CD14-positive monocyte (primary cell): ENCODE measurements around the gene KRTAP12-4. TPM values are rescaled to one million over a fixed set of nuclear protein-coding genes. Genes with fewer than 3 reads are reported as not detected.

ENCODE experiments used
- DNase-seq, 3 donors: peaks; one replicate each; pipeline ENCODE4 v3.0.0-alpha.2; 2011 to 2022
- H2AFZ ChIP-seq: 2 replicates; pipeline ENCODE4 v1.6.0; 2012; ENCODE audit warnings: mild to moderate bottlenecking, low read depth, low read length, inconsistent platforms; ENCODE audit not compliant: insufficient read depth, poor library complexity, severe bottlenecking
- H3K27ac ChIP-seq, 2 donors: 1 replicate in 1 of 2; 2 replicates in 1 of 2; pipeline ENCODE4 v1.5.1; 2012 to 2013; ENCODE audit warnings: low read length in 2 of 2, control low read depth in 1 of 2, inconsistent platforms in 1 of 2, low read depth in 1 of 2, mild to moderate bottlenecking in 1 of 2
- H3K27me3 ChIP-seq, 2 donors: one replicate each; pipeline versions ENCODE4 v1.6.0 to v1.6.1; 2011 to 2013; ENCODE audit warnings: low read length in 2 of 2; ENCODE audit not compliant: control insufficient read depth in 2 of 2, insufficient read depth in 2 of 2
- H3K36me3 ChIP-seq, 2 donors: replicated peaks in 1 of 2; 1 replicate in 1 of 2; 2 replicates in 1 of 2; pipeline versions ENCODE4 v1.5.1 to v1.6.1; 2012 to 2013; ENCODE audit warnings: low read length in 2 of 2, control low read depth in 1 of 2, inconsistent platforms in 1 of 2, mild to moderate bottlenecking in 1 of 2; ENCODE audit not compliant: insufficient read depth in 2 of 2, control insufficient read depth in 1 of 2
- H3K4me1 ChIP-seq, 2 donors: 1 replicate in 1 of 2; 2 replicates in 1 of 2; pipeline versions ENCODE4 v1.5.1 to v1.6.1; 2012 to 2013; ENCODE audit warnings: low read length in 2 of 2, control low read depth in 1 of 2, inconsistent platforms in 1 of 2, mild to moderate bottlenecking in 1 of 2, moderate library complexity in 1 of 2; ENCODE audit not compliant: insufficient read depth in 2 of 2, control insufficient read depth in 1 of 2
- H3K4me2 ChIP-seq: replicated peaks from 2 replicates; pipeline ENCODE3; 2012; ENCODE audit warnings: low read length, moderate library complexity, mild to moderate bottlenecking; ENCODE audit not compliant: poor library complexity, severe bottlenecking; ENCODE audit errors: extremely low read depth
- H3K4me3 ChIP-seq, 3 experiments: fragments of 200-600 bp in 1 of 3; sonication (generic) in 1 of 3; replicated peaks in 1 of 3; 1 replicate in 2 of 3; 2 replicates in 1 of 3; pipeline ENCODE4 v1.5.1; 2011 to 2013; ENCODE audit warnings: low read length in 3 of 3, mild to moderate bottlenecking in 3 of 3, control low read depth in 2 of 3, low read depth in 2 of 3, inconsistent platforms in 1 of 3, moderate library complexity in 1 of 3
- H3K79me2 ChIP-seq: 2 replicates; pipeline ENCODE4 v1.6.0; 2012; ENCODE audit warnings: mild to moderate bottlenecking, control low read depth, inconsistent platforms, low read length, moderate library complexity; ENCODE audit not compliant: insufficient read depth
- H3K9ac ChIP-seq: 2 replicates; pipeline ENCODE4 v1.6.0; 2017; ENCODE audit warnings: low read length, mild to moderate bottlenecking; ENCODE audit not compliant: insufficient read depth, poor library complexity, severe bottlenecking
- H3K9me3 ChIP-seq, 2 donors: replicated peaks in 1 of 2; 1 replicate in 1 of 2; 2 replicates in 1 of 2; pipeline versions ENCODE4 v1.5.1 to v1.6.1; 2012 to 2013; ENCODE audit warnings: low read length in 2 of 2, control low read depth in 1 of 2; ENCODE audit not compliant: control insufficient read depth in 1 of 2, insufficient read depth in 1 of 2
- H4K20me1 ChIP-seq: 2 replicates; pipeline ENCODE4 v1.6.0; 2012; ENCODE audit warnings: mild to moderate bottlenecking, low read length, control low read depth, moderate library complexity; ENCODE audit not compliant: insufficient read depth
- H3K27ac Mint-ChIP-seq, 7 donors: one replicate each; pipeline ENCODE4 v1.8.0; 2020; ENCODE audit warnings: mild to moderate bottlenecking in 7 of 7, mixed read lengths in 7 of 7, moderate library complexity in 6 of 7, inconsistent platforms in 2 of 7
- H3K27me3 Mint-ChIP-seq, 3 donors: one replicate each; pipeline ENCODE4 v1.8.0; 2021 to 2022; ENCODE audit warnings: low read depth in 3 of 3, mild to moderate bottlenecking in 3 of 3, mixed read lengths in 3 of 3, moderate library complexity in 3 of 3, inconsistent platforms in 1 of 3
- H3K36me3 Mint-ChIP-seq, 2 donors: one replicate each; pipeline ENCODE4 v1.8.0; 2020; ENCODE audit warnings: mixed read lengths in 2 of 2, inconsistent platforms in 1 of 2, mild to moderate bottlenecking in 1 of 2
- H3K4me1 Mint-ChIP-seq: one replicate; pipeline ENCODE4 v1.8.0; 2020; ENCODE audit warnings: mild to moderate bottlenecking, mixed read lengths
- H3K4me3 Mint-ChIP-seq, 2 donors: one replicate each; pipeline ENCODE4 v1.8.0; 2020; ENCODE audit warnings: mild to moderate bottlenecking in 2 of 2, mixed read lengths in 2 of 2, moderate library complexity in 1 of 2
- H3K9me3 Mint-ChIP-seq, 7 donors: one replicate each; pipeline ENCODE4 v1.8.0; 2020 to 2022; ENCODE audit warnings: mixed read lengths in 7 of 7, mild to moderate bottlenecking in 6 of 7, moderate library complexity in 6 of 7, inconsistent platforms in 2 of 7
- CTCF ChIP-seq: fragments of 200-600 bp; IDR thresholded peaks from one replicate; pipeline ENCODE4 v1.8.0; 2022; ENCODE audit warnings: antibody characterized with exemption, mild to moderate bottlenecking
- WGBS: methylation state at CpG from one replicate; pipeline ENCODE4 v1.1.5; 2013; ENCODE audit warnings: missing lambda C conversion rate; ENCODE audit not compliant: insufficient coverage; 5-methylcytosine and 5-hydroxymethylcytosine counted together
- intact Hi-C, 2 donors: fragments of 100-400 bp; cut with micrococcal nuclease; formaldehyde crosslinking; loops; one replicate each; pipeline versions ENCODE4 v1.15.0 to v1.15.1; 2023
- polyA plus RNA-seq, 3 donors: library from polyadenylated mRNA; depleted of rRNA in 1 of 3; unstranded in 2 of 3; stranded (reverse) in 1 of 3; fragments of 300-500 nt in 2 of 3; fragments of >200 nt in 1 of 3; fragmentation: Illumina TruSeq in 2 of 3; gene quantifications; 1 replicate in 2 of 3; 2 replicates in 1 of 3; pipeline ENCODE4 v1.2.3, GENCODE V29; 2012 to 2021

The KRTAP12-4 gene
- polyA plus RNA-seq, 3 donors = not detected

DNA sequence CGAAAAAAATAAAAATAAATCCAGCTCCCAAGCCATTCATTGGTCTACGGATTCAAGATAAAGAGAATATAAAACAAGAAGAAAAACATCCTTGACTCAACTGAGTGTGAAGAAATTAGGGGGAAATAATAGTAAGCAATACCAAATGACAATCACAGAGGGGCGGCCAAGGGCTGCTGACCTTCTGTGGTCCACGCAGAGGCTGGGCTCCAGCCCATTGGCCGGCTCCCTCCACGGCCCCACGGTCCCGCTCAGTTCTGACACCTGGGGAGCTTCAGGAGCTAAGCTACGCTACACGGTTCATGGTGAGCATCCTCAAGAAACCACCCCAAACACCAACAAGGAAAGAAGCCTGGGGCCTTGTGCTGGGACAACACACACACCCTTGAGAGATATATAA, 42.1 kb upstream of the KRTAP12-4 start:
- peaks cover 44 to 79% (median 52%) of the 10 kb centered on the region in 3 donors for H3K27me3 Mint-ChIP-seq
- peaks cover 0 to 39% of the 10 kb centered on the region in 2 donors for H3K27me3 ChIP-seq
- no peaks in the 10 kb centered on the region for H3K4me1 ChIP-seq
- DNase-seq = no peak
- H3K9ac ChIP-seq = no peak overlapping the region
- H3K4me2 ChIP-seq = no peak overlapping the region
- H3K27ac ChIP-seq = no peak overlapping the region
- H3K4me3 ChIP-seq = no peak overlapping the region
- H3K36me3 Mint-ChIP-seq = no peaks in the 10 kb centered on the region
- H3K9me3 ChIP-seq = peaks cover 0 to 15% of the 10 kb centered on the region in 2 donors
- no peak overlapping the region for H2AFZ ChIP-seq
- intact Hi-C loops = no loop called here
- H3K4me1 Mint-ChIP-seq = no peaks in the 10 kb centered on the region
- H3K9me3 Mint-ChIP-seq = peaks cover 6 to 23% (median 16%) of the 10 kb centered on the region in 7 donors
- H4K20me1 ChIP-seq = no peaks in the 10 kb centered on the region
- WGBS = 81% methylated on average over 8 of the region's 10 CpGs
- H3K4me3 Mint-ChIP-seq = no peak overlapping the region
- no peak for TF ChIP-seq CTCF
- H3K79me2 ChIP-seq = no peaks in the 10 kb centered on the region
- H3K27ac Mint-ChIP-seq = no peak overlapping the region
- no peaks in the 10 kb centered on the region for H3K36me3 ChIP-seq

GRCh38 chr21:44695641-44696040, 41.2 kb upstream of the KRTAP12-4 start:
- Histone ChIP-seq H4K20me1 (no peaks in the 10 kb centered on the region), H3K9me3 (peaks cover 0 to 15% of the 10 kb centered on the region in 2 donors), H3K9ac (no peak overlapping the region), H3K27me3 (peaks cover 0 to 39% of the 10 kb centered on the region in 2 donors), H2AFZ (no peak overlapping the region), H3K27ac (no peak overlapping the region), H3K4me3 (no peak overlapping the region), H3K4me1 (no peaks in the 10 kb centered on the region), H3K79me2 (no peaks in the 10 kb centered on the region), H3K4me2 (no peak overlapping the region), H3K36me3 (no peaks in the 10 kb centered on the region)
- H3K27me3 Mint-ChIP-seq = peaks cover 38 to 72% (median 50%) of the 10 kb centered on the region in 3 donors
- peaks cover 6 to 23% (median 16%) of the 10 kb centered on the region in 7 donors for H3K9me3 Mint-ChIP-seq
- intact Hi-C loops = no loop called here
- H3K4me1 Mint-ChIP-seq = no peaks in the 10 kb centered on the region
- peak overlapping the region in 1 of 2 donors; percentile 46 for H3K4me3 Mint-ChIP-seq
- H3K27ac Mint-ChIP-seq = no peak overlapping the region
- no peak for TF ChIP-seq CTCF
- DNase-seq = no peak
- no peaks in the 10 kb centered on the region for H3K36me3 Mint-ChIP-seq
- WGBS = 85% methylated on average over 8 of the region's 8 CpGs
